Heart right ventricle (tissue), 16 donors: ENCODE data around the gene LARGE1. TPM values are rescaled to one million over a fixed set of nuclear protein-coding genes. Genes with fewer than 3 reads are reported as not detected.

Source experiments
- ATAC-seq, 8 donors: fragments of 200-7000 bp; cut with Tn5 transposase; one replicate each; pipeline ENCODE4 v1.9.1; 2020; ENCODE audit warnings: mild to moderate bottlenecking in 8 of 8, moderate library complexity in 8 of 8, moderate number of reproducible peaks in 1 of 8
- DNase-seq, 2 donors: peaks; one replicate each; pipeline ENCODE4 v3.0.0-alpha.2; 2020
- H3K27ac ChIP-seq, 10 donors: fragments of 200-600 bp; sonication (generic) in 2 of 10; one replicate each; pipeline versions ENCODE4 v1.5.0 to v1.8.0; 2020 to 2022; ENCODE audit warnings: mild to moderate bottlenecking in 3 of 10
- H3K27me3 ChIP-seq, 7 donors: fragments of 200-600 bp; one replicate each; pipeline ENCODE4 v1.8.0; 2021 to 2022; ENCODE audit warnings: mild to moderate bottlenecking in 2 of 7
- H3K36me3 ChIP-seq, 9 donors: fragments of 200-600 bp; sonication (generic) in 1 of 9; one replicate each; pipeline versions ENCODE4 v1.5.0 to v1.8.0; 2020 to 2022; ENCODE audit warnings: mild to moderate bottlenecking in 2 of 9
- H3K4me1 ChIP-seq, 9 donors: fragments of 200-600 bp; sonication (generic) in 1 of 9; one replicate each; pipeline versions ENCODE4 v1.5.0 to v1.8.0; 2020 to 2022; ENCODE audit warnings: mild to moderate bottlenecking in 4 of 9
- H3K4me3 ChIP-seq, 10 donors: fragments of 200-600 bp; sonication (generic) in 2 of 10; one replicate each; pipeline versions ENCODE4 v1.5.0 to v1.8.0; 2020 to 2022; ENCODE audit warnings: mild to moderate bottlenecking in 7 of 10, moderate library complexity in 2 of 10
- H3K9me3 ChIP-seq, 11 donors: fragments of 200-600 bp in 10 of 11; sonication (generic) in 2 of 11; one replicate each; pipeline versions ENCODE4 v1.5.0 to v1.8.0; 2013 to 2022; ENCODE audit warnings: mild to moderate bottlenecking in 2 of 11, control low read depth in 1 of 11, moderate library complexity in 1 of 11
- WGBS, 2 donors: extraction: QIAGEN DNeasy Blood & Tissue Kit; methylation state at CpG; one replicate each; pipeline ENCODE4 v1.1.7; 2013; ENCODE audit warnings: inconsistent platforms in 1 of 2; 5-methylcytosine and 5-hydroxymethylcytosine counted together
- intact Hi-C, 10 donors: fragments of 100-400 bp; cut with DNase I; formaldehyde crosslinking; loops; one replicate each; pipeline versions ENCODE4 v1.11.1 to v1.14.2; 2022
- microRNA-seq, 2 donors: library from miRNA; unstranded; fragments of <30 nt; microRNA quantifications; one replicate each; pipeline ENCODE4 v1.2.0, GENCODE V29; 2021
- polyA plus RNA-seq, 2 donors: library from polyadenylated mRNA; stranded (reverse); fragments of 200-250 nt; gene quantifications; one replicate each; pipeline ENCODE4 v1.2.3, GENCODE V29; 2013
- total RNA-seq, 10 donors: library from RNA; stranded (reverse); fragmentation: NEBNext Ultra II Directional in 3 of 10; extraction: Animal tissue kit (Norgen Biotek cat#: 25700) in 3 of 10; gene quantifications; one replicate each; pipeline versions ENCODE4 v1.2.1 to v1.2.4, GENCODE V29; 2021 to 2023
- TF ChIP-seq, protein P1 (sequence below), 9 donors: fragments of 200-600 bp; sonication (generic) in 2 of 9; IDR thresholded peaks; one replicate each; pipeline versions ENCODE4 v1.5.0 to v1.8.0; 2021 to 2022; ENCODE audit warnings: antibody characterized with exemption in 9 of 9, mild to moderate bottlenecking in 5 of 9, moderate library complexity in 1 of 9
- donor health status: Arrhythmogenic right ventricular cardiomyopathy.
- donor health status: ischemic (EF 13 %, LVEDD 7.1; RV severe dilation, severe dysfunction).
- donor health status: healthy with polysubstance abuse.
- donor health status: DM: no; HTN: yes; CAD: no.
- donor health status: DM: no; HTN: no; CAD: no.
- donor health status: ischemic (EF 25% LVEDD 6.9; RV normal size, moderate dysfunction).
- donor health status: ischemic (EF 25% LVEDD 5.7; RV mildly dilated, moderate dysfunction).
- donor health status: healthy.
- donor health status: DM: yes; HTN: yes; CAD: no.
- donor health status: Ischemic cardiomyopathy.
- donor health status: ischemic (EF 35%, LVEDD 5.7; RV mildly dilated, moderate dysfunction).
- donor health status: nonischemic (EF 11% LVEDD 7.7; RV severe dilation, severe dysfunction).
- donor health status: DM: yes; HTN: yes; CAD: no.
- donor health status: PGD.
- donor health status: ischemic (EF 29% LVEDD 5.4; RV normal size, mild dysfunction).
- donor health status: nonischemic (EF 23%, LVEDD 6.1; RV moderate dilation, normal function).

LARGE1 gene
- total and polyA plus RNA-seq, 12 donors = 33.7 to 184 (median 144) TPM

DNA sequence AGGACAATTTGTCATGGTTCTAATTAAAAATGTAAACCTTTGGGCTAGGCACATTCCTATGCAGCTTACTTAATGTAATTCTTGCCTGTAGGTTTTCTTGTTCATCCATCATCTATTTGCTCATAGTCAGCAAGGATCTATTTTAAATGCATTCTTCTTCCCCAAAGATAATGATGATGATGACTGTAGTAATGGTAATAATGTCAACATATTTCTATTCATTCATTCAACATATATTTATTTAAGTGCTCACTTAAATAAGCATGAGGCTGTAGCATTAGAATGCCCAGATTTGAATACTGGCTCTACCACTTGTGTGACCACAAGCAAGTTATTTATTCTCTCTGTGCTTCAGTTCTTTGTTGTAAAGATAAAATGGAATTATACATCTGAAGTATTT lies 692.5 kb downstream of the LARGE1 start:
- TF ChIP-seq, protein P1, sequence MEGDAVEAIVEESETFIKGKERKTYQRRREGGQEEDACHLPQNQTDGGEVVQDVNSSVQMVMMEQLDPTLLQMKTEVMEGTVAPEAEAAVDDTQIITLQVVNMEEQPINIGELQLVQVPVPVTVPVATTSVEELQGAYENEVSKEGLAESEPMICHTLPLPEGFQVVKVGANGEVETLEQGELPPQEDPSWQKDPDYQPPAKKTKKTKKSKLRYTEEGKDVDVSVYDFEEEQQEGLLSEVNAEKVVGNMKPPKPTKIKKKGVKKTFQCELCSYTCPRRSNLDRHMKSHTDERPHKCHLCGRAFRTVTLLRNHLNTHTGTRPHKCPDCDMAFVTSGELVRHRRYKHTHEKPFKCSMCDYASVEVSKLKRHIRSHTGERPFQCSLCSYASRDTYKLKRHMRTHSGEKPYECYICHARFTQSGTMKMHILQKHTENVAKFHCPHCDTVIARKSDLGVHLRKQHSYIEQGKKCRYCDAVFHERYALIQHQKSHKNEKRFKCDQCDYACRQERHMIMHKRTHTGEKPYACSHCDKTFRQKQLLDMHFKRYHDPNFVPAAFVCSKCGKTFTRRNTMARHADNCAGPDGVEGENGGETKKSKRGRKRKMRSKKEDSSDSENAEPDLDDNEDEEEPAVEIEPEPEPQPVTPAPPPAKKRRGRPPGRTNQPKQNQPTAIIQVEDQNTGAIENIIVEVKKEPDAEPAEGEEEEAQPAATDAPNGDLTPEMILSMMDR (IDR thresholded peaks at IDR 0.05) = no peak
- ATAC-seq = no peak
- H3K9me3 ChIP-seq = peaks cover 0 to 47% (median 27%) of the 10 kb centered on the region in 11 donors
- no peak overlapping the region for H3K4me3 ChIP-seq
- intact Hi-C loops = no loop called here
- no peak overlapping the region for H3K27ac ChIP-seq
- no peak for DNase-seq
- H3K4me1 ChIP-seq = no peaks in the 10 kb centered on the region
- no peaks in the 10 kb centered on the region for H3K36me3 ChIP-seq
- no peaks in the 10 kb centered on the region for H3K27me3 ChIP-seq

GRCh38 chr22:33224841-33225240 lies 695.4 kb downstream of the LARGE1 start:
- WGBS, 2 donors = 88 to 89% methylated on average over 4 of the region's 4 CpGs
- no peaks in the 10 kb centered on the region for H3K36me3 ChIP-seq
- no peaks in the 10 kb centered on the region for H3K27me3 ChIP-seq
- H3K27ac ChIP-seq = no peak overlapping the region
- peaks cover 0 to 28% (median 19%) of the 10 kb centered on the region in 11 donors for H3K9me3 ChIP-seq
- no peak for ATAC-seq
- H3K4me3 ChIP-seq = no peak overlapping the region
- no peak for DNase-seq
- peaks cover 0 to 3% (median 0%) of the 10 kb centered on the region in 9 donors for H3K4me1 ChIP-seq
- intact Hi-C loops = no loop called here
- TF ChIP-seq, protein P1 (IDR thresholded peaks at IDR 0.05) = no peak

Small RNA genes lying within 50 kb of the gene (microRNA-seq; reads per million reads assigned to microRNA genes)
- 0 reads per million in 2 donors for gene MIR4764
